ENCODE data around the gene FNDC11.

FNDC11 gene

DNA sequence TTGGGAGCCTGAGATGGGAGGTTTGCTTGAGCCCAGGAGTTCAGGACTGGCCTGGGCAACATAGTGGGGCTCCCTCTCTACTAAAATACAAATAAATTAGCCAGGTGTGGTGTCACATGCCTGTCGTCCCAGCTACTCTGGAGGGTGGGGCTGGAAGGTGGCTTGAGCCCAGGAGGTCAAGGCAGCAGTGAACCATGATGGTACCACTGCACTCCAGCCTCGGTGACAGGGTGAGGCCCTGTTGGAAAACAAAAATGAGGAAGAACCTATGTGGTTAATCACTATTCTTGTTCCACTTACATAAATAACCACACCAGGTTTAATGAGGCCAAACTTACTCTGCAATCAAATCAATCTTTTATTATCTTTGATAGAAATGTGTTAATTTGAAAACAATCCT, 28.0 kb upstream of the FNDC11 start:
- DNase-seq (ENCODE audit: low spot score): no peak

DNA sequence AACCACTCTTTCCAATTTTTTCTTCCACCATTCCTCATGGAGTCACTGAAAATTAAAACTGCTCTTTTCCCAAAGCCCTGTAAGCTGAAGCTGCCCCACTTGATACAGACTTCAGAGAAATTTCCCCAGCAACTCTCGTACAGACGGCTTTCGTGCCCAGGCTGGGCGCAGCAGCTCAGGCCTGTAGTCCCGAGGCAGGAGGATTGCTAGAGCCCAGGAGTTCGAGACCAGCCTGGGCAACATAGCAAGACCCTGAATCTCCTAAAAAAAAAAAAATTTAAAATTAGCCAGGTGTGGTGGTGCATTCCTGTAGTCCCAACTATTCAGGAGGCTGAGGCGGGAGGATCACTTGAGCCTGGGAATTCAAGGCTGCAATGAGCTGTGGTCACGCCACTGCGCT, 26.8 kb upstream of the FNDC11 start:
- DNase-seq (ENCODE audit: low spot score): no peak

DNA sequence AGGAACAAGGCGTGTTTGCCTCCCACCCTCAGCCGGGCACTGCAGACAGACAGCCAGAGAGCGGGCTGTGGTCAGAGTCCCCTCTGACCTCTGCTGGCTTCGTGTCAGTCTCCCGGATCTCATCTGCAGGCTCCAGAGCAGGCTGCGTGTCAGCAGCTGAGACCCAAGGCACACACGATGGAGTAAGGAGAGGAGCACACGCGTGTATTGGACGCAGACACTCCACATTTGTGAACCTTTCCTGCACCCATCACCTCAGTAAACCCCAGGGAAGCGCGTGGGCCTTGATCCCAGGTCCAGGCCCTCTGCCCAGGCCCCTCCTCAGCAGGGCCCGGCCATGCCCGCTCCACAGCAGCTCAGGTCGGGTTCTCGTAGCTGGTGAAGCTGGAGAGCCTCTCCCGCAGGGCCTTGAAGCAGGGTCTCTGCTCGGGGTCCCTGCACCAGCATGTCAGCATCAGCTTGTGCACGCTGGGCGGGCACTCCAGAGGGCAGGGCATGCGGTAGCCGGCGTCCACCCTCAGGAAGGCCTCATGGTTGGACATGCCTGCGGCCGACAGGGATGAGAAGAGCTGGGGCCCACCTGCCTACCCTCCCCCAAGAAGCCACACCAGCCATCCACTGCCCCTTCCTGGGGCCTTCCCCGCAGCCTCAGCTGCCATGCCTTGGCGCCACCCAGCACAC, 24.6 kb upstream of the FNDC11 start:
- no peak for DNase-seq (ENCODE audit: low spot score)

DNA sequence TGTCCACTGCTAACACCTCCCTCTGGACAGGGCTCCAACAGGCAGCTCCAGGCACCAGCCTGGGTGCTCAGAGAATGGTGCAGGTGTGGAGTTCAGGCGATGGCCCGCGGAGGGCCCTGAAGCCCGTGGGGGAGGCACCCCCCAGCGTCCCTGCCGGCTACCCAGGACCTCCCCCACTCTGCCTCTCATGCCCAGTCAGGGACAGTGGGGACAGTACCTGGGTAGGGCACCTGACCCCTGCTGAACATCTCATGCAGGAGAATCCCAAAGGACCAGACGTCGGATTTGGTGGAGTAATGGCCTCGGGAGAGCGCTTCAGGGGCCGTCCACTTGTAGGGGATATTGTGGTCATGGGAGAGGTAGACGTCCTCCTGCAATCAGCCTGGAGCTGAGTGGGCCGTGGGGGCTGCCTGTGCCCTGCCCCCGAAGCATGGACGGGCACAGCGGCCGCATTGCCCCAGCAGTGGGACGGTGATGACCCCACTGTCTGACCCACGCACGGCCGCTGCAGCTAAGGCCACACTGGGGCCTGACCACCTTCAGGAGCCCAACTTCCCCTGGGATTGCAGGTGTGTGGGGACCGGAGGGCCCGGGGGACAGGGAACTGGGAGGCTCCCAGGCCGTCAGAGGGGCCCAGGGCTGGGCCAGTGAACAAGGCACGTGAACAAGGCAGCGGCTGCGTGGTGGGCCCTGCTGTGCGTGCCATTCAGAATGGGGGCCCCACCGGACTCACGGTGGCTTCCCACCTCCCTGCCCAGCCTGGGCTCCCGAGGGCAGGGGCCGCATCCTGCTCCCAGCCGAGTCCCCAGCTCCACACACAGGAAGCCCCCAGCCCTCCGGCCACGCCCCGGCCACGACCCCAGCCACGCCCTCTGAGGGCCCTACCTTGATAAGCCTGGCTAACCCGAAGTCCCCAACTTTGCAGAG, 23.8 kb upstream of the FNDC11 start:
- DNase-seq (ENCODE audit: low spot score): no peak

DNA sequence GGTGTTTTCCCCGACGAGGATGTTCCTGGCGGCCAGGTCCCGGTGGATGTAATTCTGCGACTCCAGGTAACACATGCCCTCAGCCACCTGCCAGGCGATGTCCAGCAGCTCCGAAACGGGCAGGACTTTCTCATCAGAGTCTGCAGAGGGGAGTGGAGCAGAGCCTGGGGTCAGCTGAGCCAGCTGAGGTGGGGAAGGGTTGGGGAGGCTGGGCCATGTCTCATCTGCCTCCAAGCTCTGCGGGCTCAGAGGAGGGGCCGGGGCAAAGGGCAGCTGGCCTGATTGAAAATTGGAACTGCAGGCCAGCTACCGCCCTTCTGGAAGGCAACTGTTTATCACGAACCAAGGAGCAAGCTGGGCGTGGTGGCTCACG, 23.2 kb upstream of the FNDC11 start:
- no peak for DNase-seq (ENCODE audit: low spot score)

DNA sequence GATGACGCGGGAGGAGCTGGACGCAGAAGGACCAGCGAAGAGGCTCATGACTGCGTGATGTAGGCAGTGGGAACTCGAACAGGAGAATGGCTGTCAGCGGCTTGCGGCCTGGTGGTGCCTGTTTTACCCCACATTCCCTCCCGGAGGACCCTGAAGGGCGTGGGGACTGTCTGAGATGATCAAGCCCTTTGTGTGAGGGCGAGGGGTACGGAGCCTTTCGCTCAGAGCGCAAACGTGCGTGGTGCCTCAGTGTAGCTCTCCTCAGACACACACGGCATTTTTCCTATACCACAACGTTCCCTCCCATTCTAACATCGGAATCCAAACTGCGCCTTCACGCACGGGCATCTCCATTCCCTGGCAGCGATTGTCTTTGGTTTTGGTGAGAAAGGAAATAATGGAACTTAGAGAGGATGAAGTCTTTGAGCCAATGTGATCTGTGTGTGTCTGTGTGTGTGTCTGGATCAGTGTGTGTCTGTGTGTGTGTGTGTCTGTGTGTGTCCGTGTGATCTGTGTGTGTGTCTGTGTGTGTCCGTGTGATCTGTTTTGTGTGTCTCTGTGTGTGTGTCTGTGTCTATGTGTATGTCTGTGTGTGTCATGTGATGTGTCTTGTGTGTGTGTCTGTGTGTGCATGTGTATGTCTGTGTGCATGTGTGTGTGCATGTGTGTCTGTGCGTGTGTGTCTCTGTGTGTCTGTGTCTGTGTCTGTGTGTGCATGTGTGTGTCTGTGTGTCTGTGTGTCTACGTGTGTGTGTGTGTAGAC, 22.1 kb upstream of the FNDC11 start:
- no peak for DNase-seq (ENCODE audit: low spot score)

DNA sequence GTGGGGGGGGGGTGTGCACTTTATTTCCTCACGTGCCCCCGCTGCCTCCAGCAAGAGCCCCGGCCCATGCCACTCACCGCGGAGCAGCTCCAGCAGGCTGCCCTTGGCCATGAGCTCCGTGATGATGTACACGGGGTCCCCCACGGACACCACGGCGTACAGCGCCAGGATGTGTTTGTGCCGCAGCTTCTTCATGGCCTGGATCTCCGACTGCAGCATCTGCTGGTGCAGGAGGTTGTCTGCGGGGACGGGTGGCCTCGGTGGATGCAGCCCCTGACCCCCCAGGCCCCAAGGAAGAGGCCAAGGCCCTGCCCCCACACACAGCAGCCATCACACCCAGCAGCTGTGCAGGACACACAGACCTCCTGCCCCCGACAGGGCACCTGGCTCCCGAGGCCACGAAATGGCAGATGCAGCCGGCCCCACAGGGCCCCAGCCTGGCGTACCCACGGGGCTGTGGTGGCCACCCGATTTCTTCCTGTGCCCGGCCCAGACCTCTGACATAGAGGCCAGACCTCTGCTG, 21.4 kb upstream of the FNDC11 start:
- no peak for DNase-seq (ENCODE audit: low spot score)

DNA sequence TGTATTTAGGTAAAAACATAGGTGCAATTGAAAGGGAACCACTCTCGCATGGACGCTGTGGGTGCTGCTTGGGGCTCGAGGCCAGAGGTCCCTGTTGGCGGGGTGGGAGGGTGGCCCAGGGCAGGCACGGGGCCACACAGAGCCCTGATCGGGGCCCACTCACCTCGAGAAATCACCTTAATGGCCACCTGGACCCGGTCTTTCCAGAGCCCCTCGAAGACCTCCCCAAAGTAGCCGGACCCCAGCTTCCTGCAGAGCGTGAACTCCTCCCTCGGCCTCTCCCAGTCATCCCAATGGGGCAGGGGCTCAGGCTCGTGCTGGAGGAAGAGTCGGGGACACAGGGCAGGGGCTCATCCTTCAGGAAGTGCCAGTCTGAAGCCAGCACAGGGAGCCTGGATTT, 20.6 kb upstream of the FNDC11 start:
- DNase-seq (ENCODE audit: low spot score): no peak

DNA sequence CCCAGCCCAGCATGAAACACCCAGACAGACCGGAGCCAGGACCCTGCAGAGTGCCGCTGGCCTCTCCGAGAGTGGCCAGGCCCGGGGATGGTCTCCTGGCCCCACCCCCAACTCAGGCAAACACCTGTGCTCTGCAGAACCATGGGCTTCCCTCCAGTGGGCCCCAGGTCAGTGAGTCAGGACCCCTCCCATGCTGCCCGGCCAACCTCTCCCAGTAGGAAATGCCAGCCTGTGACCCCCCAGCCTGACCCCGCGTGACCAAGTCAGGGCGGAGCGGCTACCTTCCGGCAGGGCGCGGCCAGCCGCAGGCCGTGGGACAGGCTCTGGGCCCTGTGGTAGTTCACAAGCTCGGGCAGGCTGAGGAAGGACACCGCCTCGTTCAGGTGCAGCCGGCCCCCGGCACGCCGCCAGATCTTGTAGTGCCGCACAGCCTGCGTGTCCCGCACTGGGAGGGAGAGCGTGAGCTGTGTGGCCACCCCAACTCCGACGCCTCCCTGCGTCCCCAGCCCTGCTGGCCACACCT, 20.0 kb upstream of the FNDC11 start:
- no peak for DNase-seq (ENCODE audit: low spot score)

DNA sequence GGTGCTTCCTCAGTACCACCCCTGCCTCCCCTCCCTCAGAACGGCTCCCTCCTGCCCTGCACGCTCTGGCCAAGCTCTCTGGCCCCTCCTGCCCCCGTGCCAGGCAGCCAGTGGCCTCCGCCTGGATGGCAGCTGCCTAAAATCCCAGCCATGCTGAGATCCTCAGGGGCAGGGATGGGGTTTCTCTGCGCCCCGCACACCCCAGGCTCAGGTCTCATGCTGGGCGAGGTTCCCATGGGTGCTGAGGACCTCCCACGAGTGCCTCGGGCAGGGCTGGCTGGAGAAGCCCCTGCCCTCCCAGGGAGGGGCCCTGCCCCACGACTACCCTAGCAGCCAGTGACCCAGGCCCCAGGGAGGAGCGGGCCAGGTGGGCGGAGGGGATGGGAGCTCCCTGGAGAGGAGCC, 19.5 kb upstream of the FNDC11 start:
- DNase-seq (ENCODE audit: low spot score): no peak

DNA sequence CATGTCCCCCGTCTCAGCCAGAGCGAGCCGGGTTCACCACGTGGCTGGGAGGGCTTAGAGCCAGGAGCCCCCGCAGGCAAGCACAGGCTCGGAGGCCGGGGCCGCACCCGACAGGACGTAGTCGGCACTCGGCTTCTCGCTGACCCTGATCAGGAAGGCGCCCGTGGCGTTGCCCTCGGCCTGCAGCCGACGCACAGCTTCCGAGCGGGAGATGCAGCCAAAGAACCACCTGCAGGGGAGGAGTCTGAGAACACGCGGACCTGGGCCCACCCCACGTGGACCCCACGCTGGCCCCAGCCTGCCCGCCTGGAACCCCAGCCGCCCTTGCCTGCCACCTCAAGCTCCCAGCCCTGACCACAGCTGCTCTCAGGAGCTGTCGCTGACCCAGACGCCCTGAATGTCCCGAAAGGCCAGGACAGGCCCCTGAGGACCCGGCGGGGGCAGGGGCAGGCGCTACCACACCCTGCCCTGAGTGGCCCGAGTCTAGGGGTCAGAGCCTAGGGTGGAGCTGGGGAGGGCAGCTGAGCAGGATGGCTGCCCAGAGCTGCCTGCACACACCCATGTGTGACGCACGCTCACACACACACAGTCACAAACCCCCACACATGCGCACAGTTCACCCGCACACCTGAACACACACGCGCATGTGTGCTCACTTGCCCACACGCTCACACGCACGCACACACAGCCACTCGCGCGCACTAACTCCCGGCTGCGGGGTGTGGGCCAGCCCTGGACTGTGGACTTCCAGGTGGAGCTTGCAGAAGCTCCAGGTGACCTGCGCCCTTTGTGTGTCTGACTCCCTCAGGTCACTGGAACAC, 18.9 kb upstream of the FNDC11 start:
- DNase-seq (ENCODE audit: low spot score): no peak

DNA sequence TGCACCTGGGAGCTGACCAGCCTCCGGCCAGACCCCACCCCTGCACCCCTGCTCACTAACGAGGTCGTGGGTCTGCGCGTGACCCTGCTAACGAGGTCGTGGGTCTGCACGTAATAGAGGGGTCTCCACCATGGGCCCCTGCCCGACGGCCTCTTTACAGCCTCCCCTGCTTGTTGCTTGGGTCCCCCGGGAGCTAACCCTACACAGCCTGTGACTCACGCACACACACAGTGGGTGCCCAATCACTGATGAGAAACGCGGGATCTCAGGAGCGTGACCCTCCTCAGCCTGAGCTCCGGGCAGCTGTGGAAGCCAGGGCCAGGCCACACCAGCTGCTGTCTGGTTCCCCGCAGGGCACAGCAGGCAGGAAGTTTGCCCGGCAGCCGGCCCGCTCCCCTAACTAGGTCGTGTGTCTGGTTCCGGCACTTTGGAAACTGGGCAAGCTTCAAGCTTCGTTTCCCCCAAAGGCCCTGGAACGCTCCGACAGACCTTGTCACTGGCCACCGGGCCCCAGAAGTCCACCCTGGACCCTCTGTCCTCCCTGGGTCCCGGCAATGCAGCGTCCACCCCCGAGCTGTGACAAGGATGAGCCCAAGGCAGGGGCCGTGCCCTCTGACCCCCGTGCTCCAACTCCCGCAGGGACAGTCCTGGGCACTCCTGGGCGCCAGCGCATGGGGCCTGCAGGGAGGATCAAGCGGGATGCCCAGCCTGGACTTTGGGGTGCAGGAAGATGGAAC, 17.6 kb upstream of the FNDC11 start:
- DNase-seq (ENCODE audit: low spot score): no peak

DNA sequence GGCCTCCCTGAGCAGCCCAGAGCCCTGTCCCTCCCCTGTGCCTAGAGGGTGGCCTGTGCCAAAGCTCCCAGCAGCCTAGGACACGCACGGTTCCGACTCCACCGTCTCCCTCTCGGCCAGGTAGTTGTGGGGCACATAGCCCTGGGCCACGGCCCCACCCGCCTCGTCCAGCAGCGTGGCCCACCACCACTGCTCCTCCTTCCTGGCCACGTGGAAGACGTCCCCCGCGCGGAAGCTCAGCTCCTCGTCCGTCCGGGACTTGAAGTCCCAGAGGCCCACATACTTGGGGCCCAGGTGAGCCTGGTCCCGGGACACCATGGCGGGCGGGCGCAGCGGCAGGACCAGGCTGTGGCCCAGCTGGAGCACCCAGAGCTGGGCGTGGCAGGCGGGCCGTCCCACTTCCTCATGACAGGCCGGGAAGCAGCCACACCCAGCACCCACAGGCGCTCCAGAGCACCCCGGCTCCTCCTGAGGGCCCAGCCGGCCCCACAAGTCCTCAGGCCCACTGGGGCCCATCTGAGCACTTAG, 16.9 kb upstream of the FNDC11 start, which contains the start of gene PTK6:
Gene PTK6, minus strand, starts transcription at position 380 of the 528 bp plus-strand sequence. Its CDS starts 62 bp downstream, at position 318.
- no peak for DNase-seq (ENCODE audit: low spot score)

DNA sequence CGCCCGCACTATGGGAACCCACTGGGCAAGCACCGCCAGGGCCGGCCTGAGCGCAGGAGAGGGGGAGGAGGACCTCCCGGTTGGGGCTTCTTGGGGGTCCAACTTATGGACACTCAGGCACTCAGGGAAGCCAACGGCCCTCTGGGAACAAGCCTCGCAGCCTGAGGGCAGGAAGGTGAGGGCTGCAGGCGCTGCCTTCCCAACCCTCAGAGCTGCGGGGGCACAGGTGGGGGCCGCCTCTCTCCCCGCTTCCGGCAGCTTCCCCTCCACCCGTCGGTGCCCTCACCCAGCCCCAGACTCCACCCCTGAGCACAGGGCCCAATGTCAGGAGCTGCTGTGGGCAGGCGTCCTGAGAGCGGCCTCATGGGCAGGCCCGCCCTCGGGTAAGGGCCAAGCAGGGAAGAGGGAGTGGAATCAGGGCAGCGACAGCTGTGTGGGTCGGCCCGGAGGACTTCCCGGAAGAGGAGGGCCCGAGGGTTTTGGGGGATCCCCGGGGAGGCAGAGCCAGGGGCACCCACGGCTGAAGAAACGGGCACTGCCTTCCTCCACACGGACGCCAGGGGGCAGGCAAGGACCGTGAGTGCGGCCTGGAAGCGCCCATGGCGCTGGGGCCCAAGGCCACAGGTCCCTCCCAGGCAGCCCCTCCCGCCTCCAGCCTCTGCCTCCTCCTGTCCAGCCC, 16.3 kb upstream of the FNDC11 start:
- DNase-seq (ENCODE audit: low spot score): peak; percentile 96

DNA sequence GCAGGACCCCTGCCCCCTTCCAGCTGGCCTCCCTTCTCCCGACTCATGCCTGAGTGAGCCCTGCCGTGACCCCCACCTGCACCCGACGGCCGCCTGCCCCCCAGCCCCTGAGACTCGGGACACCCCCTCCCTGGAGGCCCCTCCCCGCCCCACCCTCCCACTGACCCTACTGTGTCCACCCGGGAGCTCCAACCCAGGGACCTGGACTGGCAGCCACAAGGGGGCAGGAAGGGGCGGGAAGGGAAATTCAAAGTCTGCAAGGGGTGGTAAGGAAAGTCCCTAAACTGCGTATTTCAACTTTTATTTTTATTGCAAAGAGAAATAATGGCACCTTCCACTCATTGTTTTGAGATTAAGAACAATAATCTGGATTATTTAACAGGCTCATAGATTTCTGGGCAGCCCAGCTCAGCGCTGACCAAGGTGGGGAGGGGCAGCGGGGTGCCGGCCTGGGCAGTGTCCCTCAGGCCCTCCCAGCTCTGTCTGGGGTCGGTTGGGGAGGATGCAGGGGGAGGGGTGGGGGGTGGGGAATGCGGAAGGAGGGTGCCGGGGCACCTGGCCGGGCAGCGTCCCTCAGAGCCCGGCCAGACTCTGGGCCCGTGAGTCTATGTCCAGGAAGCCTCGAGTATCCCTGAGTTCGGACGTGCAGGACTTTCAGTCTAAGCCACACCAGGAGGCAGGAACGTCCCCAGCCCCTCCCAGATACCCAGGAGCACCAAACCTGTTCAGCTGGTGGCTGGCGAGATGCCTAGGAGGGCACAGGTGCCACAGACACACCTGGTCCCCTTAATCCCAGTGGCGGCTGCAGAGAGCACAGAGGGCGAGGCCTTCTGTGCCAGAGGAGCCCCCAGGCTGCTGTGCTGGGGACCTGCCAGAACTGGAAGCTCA, 15.5 kb upstream of the FNDC11 start:
- peak; percentile 52 for DNase-seq (ENCODE audit: low spot score)

DNA sequence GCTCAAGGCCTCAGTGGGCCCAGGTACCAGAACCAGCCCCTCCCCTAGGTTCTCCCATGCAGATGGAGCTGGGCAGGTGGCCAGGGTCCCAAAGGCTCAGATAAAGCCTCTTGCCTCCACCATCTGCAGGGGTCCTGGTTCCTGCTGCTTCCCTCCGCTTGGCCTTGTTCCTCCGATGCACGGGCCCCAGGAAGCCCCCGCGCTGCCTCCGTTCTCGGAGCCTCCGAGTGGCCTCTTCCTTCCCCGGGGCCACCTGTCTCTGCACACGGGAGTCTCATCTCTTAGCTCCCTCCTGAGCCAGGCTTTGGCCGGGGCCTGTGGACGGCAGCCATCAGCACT, 14.9 kb upstream of the FNDC11 start:
- DNase-seq (ENCODE audit: low spot score): no peak

DNA sequence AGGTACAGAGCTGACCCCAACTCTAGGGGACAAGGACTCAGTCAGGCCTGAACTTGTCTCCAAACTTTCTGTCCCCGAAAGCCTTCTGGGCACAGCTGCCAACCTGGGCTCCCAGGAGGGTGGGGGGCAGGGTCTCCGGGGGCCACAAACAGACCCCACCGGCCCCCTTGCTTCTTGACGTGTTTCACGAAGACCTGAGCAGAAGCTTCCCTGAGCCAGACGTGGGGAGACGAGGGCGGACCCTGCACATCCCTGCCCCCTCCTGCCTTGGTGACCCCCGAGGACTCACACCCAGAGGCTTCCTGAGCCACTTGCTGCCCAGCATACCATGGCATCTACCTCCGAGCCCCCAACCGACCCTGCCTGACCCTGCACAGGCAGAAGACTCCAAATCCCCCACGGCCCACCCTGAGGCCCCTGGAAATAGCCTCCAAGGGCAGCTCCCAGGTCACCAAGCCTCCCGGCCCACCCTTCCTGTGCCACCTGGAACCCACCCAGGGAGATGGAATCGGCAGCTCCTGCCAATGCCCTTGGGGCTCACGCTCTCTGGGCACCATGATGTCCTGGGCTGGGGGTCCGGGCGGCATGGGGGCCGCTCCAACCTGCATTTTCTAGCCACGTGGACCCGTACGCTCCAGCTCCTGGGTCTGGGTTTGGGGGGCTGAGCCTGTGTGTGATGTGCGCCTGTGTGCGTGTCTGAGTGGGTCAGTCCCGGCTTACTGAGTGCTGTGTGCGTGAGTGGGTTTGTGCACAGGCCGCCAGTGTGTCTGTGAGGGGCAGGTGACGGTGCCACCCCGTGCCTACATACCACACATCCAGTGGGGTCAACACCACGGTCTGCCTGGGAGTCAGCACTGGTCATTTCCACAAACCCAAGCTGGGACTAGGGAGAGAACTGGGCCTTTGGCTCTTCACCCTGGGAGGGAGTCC, 14.3 kb upstream of the FNDC11 start:
- DNase-seq (ENCODE audit: low spot score): no peak
